Thymus (tissue), 14 donors: ENCODE data around the gene UPF3A. TPM values are rescaled to one million over a fixed set of nuclear protein-coding genes. Genes with fewer than 3 reads are reported as not detected.

Source experiments
- DNase-seq, 9 donors: peaks; one replicate each; pipeline ENCODE4 v3.0.0-alpha.2; 2013; ENCODE audit warnings: low spot score in 9 of 9, low read depth in 6 of 9, missing footprints in 1 of 9
- H3K27ac ChIP-seq, 2 donors: one replicate each; pipeline ENCODE4 v1.5.1; 2013; ENCODE audit warnings: control low read depth in 1 of 2, low read depth in 1 of 2, low read length in 1 of 2, mild to moderate bottlenecking in 1 of 2, moderate library complexity in 1 of 2
- H3K27me3 ChIP-seq, 2 donors: one replicate each; pipeline ENCODE4 v1.5.1; 2013; ENCODE audit warnings: low read length in 1 of 2; ENCODE audit not compliant: control insufficient read depth in 2 of 2, insufficient read depth in 1 of 2
- H3K36me3 ChIP-seq, 2 donors: one replicate each; pipeline ENCODE4 v1.5.1; 2013; ENCODE audit warnings: low read length in 1 of 2, mild to moderate bottlenecking in 1 of 2, moderate library complexity in 1 of 2; ENCODE audit not compliant: control insufficient read depth in 2 of 2, insufficient read depth in 2 of 2
- H3K4me1 ChIP-seq, 2 donors: one replicate each; pipeline ENCODE4 v1.5.1; 2013; ENCODE audit warnings: low read length in 2 of 2; ENCODE audit not compliant: control insufficient read depth in 2 of 2, insufficient read depth in 2 of 2
- H3K4me3 ChIP-seq, 2 donors: one replicate each; pipeline ENCODE4 v1.5.1; 2013; ENCODE audit warnings: low read length in 2 of 2, control low read depth in 1 of 2, mild to moderate bottlenecking in 1 of 2
- H3K9me3 ChIP-seq, 2 donors: one replicate each; pipeline ENCODE4 v1.5.1; 2013; ENCODE audit warnings: low read length in 1 of 2, mild to moderate bottlenecking in 1 of 2; ENCODE audit not compliant: control insufficient read depth in 2 of 2, insufficient read depth in 1 of 2
- WGBS: extraction: QIAGEN DNeasy Blood & Tissue Kit; methylation state at CpG from one replicate; pipeline ENCODE4 v1.1.7; 2013; 5-methylcytosine and 5-hydroxymethylcytosine counted together
- long read RNA-seq, 10 donors: transcript quantifications; one replicate each; lab custom pipeline, GENCODE V29; 2026
- polyA plus RNA-seq: library from polyadenylated mRNA; stranded (reverse); fragments of 200-250 nt; gene quantifications from one replicate; pipeline ENCODE4 v1.2.3, GENCODE V29; 2013
- total RNA-seq: library from RNA; stranded (reverse); fragments of 120-200 nt; gene quantifications from one replicate; pipeline ENCODE4 v1.2.4, GENCODE V29; 2013
- donor health status: healthy.

Gene UPF3A
- total RNA-seq (28.2 TPM), polyA plus RNA-seq (81.0 TPM)
- long read RNA-seq, donor 1, partial matches to known transcripts = 0 of 5 reads
- long read RNA-seq, donor 1, other reads (novel, unspliced or antisense) = 0 of 5 reads
- long read RNA-seq, donor 2 = 0 reads
- long read RNA-seq, donor 3, transcript UPF3A-205 (3 exons, 423 nt) = major isoform, 22 of 67 reads
- long read RNA-seq, donor 3, transcript UPF3A-209 (2 exons, 494 nt) = minor isoform, 6 of 67 reads
- long read RNA-seq, donor 3, partial matches to known transcripts = 33 of 67 reads
- long read RNA-seq, donor 3, other reads (novel, unspliced or antisense) = 0 of 67 reads
- long read RNA-seq, donor 4, transcript UPF3A-205 (3 exons, 423 nt) = major isoform, 13 of 20 reads
- long read RNA-seq, donor 4, partial matches to known transcripts = 6 of 20 reads
- long read RNA-seq, donor 4, other reads (novel, unspliced or antisense) = 0 of 20 reads
- long read RNA-seq, donor 5, transcript UPF3A-207 (4 exons, 678 nt) = minor isoform, 5 of 55 reads
- long read RNA-seq, donor 5, transcript UPF3A-209 (2 exons, 494 nt) = minor isoform, 7 of 55 reads
- long read RNA-seq, donor 5, transcript UPF3A-205 (3 exons, 423 nt) = major isoform, 13 of 55 reads
- long read RNA-seq, donor 5, partial matches to known transcripts = 29 of 55 reads
- long read RNA-seq, donor 5, other reads (novel, unspliced or antisense) = 0 of 55 reads
- long read RNA-seq, donor 6, transcript UPF3A-205 (3 exons, 423 nt) = major isoform, 17 of 50 reads
- long read RNA-seq, donor 6, partial matches to known transcripts = 25 of 50 reads
- long read RNA-seq, donor 6, other reads (novel, unspliced or antisense) = 0 of 50 reads
- long read RNA-seq, donor 7, transcript UPF3A-205 (3 exons, 423 nt) = major isoform, 17 of 23 reads
- long read RNA-seq, donor 7, partial matches to known transcripts = 0 of 23 reads
- long read RNA-seq, donor 7, other reads (novel, unspliced or antisense) = 0 of 23 reads
- long read RNA-seq, donor 8, partial matches to known transcripts = 0 of 8 reads
- long read RNA-seq, donor 8, other reads (novel, unspliced or antisense) = 0 of 8 reads
- long read RNA-seq, donor 9, transcript UPF3A-205 (3 exons, 423 nt) = major isoform, 12 of 13 reads
- long read RNA-seq, donor 9, partial matches to known transcripts = 0 of 13 reads
- long read RNA-seq, donor 9, other reads (novel, unspliced or antisense) = 0 of 13 reads
- long read RNA-seq, donor 10, transcript UPF3A-205 (3 exons, 423 nt) = major isoform, 9 of 11 reads
- long read RNA-seq, donor 10, partial matches to known transcripts = 0 of 11 reads
- long read RNA-seq, donor 10, other reads (novel, unspliced or antisense) = 0 of 11 reads

DNA sequence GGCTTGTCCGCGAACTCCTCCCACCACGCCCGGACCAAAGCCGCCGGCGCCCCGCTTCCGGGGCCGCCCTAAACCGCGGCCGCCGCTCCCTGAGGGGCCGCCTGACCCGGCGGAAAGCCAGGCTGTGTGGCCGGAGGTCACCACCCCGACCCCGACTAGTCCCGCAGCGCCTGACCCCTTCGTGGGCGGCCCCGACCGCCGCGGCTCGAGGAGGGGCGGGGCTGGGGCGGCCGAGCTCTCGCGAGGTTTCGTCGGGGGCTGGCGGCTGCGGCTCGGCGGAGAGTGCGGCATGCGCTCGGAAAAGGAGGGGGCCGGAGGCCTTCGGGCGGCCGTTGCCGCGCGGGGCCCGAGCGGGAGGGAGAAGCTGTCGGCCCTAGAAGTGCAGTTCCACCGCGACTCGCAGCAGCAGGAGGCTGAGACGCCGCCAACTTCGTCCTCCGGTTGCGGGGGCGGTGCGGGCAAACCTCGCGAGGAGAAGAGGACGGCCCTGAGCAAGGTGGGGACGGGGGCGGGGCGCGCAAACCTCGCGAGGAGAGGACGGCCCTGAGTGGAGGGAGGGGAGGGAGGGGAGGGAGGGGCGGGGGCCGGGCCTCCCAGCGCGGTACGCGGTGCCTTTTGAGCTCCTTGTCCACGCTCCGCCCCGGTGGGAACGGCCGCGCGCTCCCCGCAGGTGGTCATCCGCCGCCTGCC is at the start of gene UPF3A:
UPF3A (plus strand) TSS at position 251 of the 690 bp plus-strand sequence; CDS start at position 290, 39 bp downstream.
- no peaks in the 10 kb centered on the region for H3K27me3 ChIP-seq
- H3K4me1 ChIP-seq = peaks cover 4 to 22% of the 10 kb centered on the region in 2 donors
- peaks cover 10 to 31% of the 10 kb centered on the region in 2 donors for H3K36me3 ChIP-seq
- H3K4me3 ChIP-seq = peak within 1 kb of the TSS; percentile 58 to 73
- under 1% methylated on average over 77 of the region's 89 CpGs for WGBS
- H3K9me3 ChIP-seq = no peaks in the 10 kb centered on the region
- H3K27ac ChIP-seq = peak within 1 kb of the TSS; percentile 98 to 100
- DNase-seq = peak; percentile 76 to 96 (median 92)

GRCh38 chr13:114231886-114232285 is 49.5 kb upstream of the UPF3A start:
- no peak for DNase-seq
- WGBS = 89% methylated on average over 8 of the region's 8 CpGs

GRCh38 chr13:114234266-114234644 is 47.1 kb upstream of the UPF3A start:
- Histone ChIP-seq H3K4me3 (peak overlapping the region; percentile 78 to 95), H3K27ac (peak overlapping the region in 1 of 2 donors; percentile 65), H3K4me1 (peaks cover 5 to 12% of the 10 kb centered on the region in 2 donors), H3K9me3 (no peaks in the 10 kb centered on the region), H3K27me3 (peaks cover 0 to 17% of the 10 kb centered on the region in 2 donors), H3K36me3 (peaks cover 21 to 25% of the 10 kb centered on the region in 2 donors)
- WGBS = 80% methylated on average over 4 of the region's 4 CpGs
- DNase-seq = no peak

More at GRCh38 chr13:114231886-114232285, 49.5 kb upstream of the UPF3A start:
- Histone ChIP-seq H3K4me3 (no peak overlapping the region), H3K9me3 (peaks cover 0 to 4% of the 10 kb centered on the region in 2 donors), H3K27ac (no peak overlapping the region), H3K4me1 (peaks cover 11 to 22% of the 10 kb centered on the region in 2 donors), H3K27me3 (peaks cover 2 to 30% of the 10 kb centered on the region in 2 donors), H3K36me3 (peaks cover under 1 to 3% of the 10 kb centered on the region in 2 donors)

DNA sequence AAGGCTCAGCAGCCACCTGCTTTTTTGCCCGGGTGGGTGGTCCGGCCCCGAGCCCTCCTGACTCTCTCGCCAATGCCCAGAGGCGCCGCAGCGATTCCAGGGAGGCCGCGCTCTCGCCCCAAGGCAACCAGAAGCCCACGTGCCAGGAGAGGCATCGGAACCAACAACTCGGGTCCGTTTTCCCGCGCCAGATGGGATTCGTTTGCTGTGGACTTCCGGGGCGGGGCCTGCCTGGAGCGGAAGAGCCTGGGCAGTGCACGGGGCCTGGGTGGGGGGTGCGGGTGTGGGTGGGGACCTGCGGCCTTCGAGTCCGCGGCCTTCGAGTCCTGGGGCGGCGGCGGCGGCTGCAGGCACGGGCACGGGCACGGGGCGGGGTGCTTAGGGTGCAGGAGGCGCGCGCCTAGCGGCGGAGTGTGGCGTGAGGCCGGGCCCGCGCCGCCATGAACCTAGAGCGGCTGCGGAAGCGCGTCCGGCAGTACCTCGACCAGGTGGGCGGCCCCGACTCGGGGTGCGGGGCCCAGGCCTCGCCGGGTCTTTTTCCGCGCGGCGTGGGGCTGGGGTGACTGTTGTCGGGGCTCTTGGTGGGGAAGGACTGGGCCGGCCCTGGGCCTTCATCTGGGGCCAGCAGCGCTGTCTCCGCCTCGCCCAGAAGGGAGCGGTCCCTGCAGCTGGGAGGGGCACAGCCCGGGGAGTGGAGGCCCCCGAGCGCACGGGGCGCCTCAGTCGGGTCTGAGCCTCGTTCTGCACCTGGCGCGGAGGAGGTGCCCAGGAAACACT is 46.6 kb upstream of the UPF3A start, which contains the start of gene CDC16:
CDC16 (plus strand) TSS at position 253 of the 777 bp plus-strand sequence; CDS start at position 441, 188 bp downstream.
- Histone ChIP-seq H3K27me3 (peaks cover 0 to 12% of the 10 kb centered on the region in 2 donors), H3K4me1 (peaks cover 5 to 11% of the 10 kb centered on the region in 2 donors), H3K27ac (peak within 1 kb of the TSS; percentile 70 to 82), H3K36me3 (peaks cover 25 to 31% of the 10 kb centered on the region in 2 donors), H3K9me3 (no peaks in the 10 kb centered on the region), H3K4me3 (peak within 1 kb of the TSS; percentile 78 to 95)
- WGBS = 2% methylated on average over 76 of the region's 76 CpGs
- DNase-seq = peak in 8 of 9 donors; percentile 65 to 92 (median 76)

GRCh38 chr13:114235697-114236096 is 45.7 kb upstream of the UPF3A start:
- WGBS = 66% methylated on average over 10 of the region's 10 CpGs
- no peak overlapping the region for H3K27ac ChIP-seq

DNA sequence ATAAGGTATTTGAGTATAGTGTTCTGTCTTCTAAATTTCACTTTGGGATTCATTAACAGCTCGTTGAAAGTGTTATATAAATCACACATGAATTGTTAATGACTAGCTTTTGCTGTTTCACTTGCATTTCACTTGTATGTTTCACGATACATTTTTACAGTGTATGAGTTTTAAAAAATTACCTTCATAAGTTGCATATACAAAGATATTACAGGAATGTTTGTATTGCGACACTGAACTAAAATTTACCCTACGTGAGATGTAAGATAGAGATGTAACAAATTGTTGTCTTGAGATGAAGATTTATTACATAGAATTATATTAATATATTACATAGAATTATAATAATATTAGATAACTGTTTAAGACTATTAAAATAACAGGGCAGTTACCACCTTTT is 45.2 kb upstream of the UPF3A start:
- WGBS = 94% methylated on average over 4 of the region's 4 CpGs
- no peak overlapping the region for H3K27ac ChIP-seq
- H3K27me3 ChIP-seq = no peaks in the 10 kb centered on the region
- H3K4me3 ChIP-seq = peak overlapping the region in 1 of 2 donors; percentile 95
- H3K4me1 ChIP-seq = peaks cover 5 to 9% of the 10 kb centered on the region in 2 donors
- peaks cover 29 to 44% of the 10 kb centered on the region in 2 donors for H3K36me3 ChIP-seq
- no peak for DNase-seq
- no peaks in the 10 kb centered on the region for H3K9me3 ChIP-seq

More at GRCh38 chr13:114235697-114236096, 45.7 kb upstream of the UPF3A start:
- Histone ChIP-seq H3K36me3 (peaks cover 25 to 40% of the 10 kb centered on the region in 2 donors), H3K27me3 (peaks cover 0 to 3% of the 10 kb centered on the region in 2 donors), H3K4me3 (peak overlapping the region; percentile 78 to 95), H3K9me3 (no peaks in the 10 kb centered on the region), H3K4me1 (peaks cover 5 to 9% of the 10 kb centered on the region in 2 donors)
- no peak for DNase-seq

DNA sequence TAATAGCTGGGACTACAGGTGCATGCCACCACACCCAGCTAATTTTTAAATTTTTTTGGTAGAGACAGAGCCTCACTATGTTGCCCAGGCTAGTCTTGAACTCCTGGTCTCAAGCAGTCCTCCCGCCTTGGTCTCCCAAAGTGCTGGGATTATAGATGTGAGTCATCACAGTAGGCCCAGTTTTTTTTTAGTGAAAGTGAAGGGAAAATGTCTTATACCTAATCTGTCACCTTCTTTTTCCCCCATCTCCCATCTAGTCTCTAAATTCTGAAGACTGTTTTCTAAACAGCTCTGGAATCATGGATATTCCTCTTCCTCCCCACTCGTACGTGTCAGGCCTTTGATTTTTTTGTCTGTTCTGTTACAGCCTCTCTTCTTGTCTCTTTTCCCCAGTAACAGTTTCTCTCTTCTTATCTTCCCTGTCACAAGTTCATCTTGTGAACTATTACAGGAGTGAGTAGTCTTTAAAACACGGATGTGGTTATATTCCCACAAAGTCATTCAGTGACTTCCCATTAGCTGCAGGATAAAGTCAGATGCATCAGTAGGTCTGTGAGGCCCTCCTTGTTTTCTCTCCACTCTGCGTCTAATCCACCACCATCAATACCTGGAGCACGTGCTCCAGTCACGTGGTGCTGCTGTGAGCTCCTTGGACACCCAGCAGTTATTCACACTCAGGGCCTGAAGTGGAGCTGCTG is 43.8 kb upstream of the UPF3A start:
- H3K9me3 ChIP-seq = no peaks in the 10 kb centered on the region
- H3K27ac ChIP-seq = no peak overlapping the region
- 98% methylated on average over 7 of the region's 7 CpGs for WGBS

More for the DNA sequence above, 43.8 kb upstream of the UPF3A start:
- DNase-seq = no peak
- Histone ChIP-seq H3K4me1 (peaks cover 5 to 9% of the 10 kb centered on the region in 2 donors), H3K27me3 (no peaks in the 10 kb centered on the region), H3K36me3 (peaks cover 40 to 58% of the 10 kb centered on the region in 2 donors), H3K4me3 (no peak overlapping the region)
